ENCODE results near the gene ANKMY1.

ANKMY1 gene

DNA sequence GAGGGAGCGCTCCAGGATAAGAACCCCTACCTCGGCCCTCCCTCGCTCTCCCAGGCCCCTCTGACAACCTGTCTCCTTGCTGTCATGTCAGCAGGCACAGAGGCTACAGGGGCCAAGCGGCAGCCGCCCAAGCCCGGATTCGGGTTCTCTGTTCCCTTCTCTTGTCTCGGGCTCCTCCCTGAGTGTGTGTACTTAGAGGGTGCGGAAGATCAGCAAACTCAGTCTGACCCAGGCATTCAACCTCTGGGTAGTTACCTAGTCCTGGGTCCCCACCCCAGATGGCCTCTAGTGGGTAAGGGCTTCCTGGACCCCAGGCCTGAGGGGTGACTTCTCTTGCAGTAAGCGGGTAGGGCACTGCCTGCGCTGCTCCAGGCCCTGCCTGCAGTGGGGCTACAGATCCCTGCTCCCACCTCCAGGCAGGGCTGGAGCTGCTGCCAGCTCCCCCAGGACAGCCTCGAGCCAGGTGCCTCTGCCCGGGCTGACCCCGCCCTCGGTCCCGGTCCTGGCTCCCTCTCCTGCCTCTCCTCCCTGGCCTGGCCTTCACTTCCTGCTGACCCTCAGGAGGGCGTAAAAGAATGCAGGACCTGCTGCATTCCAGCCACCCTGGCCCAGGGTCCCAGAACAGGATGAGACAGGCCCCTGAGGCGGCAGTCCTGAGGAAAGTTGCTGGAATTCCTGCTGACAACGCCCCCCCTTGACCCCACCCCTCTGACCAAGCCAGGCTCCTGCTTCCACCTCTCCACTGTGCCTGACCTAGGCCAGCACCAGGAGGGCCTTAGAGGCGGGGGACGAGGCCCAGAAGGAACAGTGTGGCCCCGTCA lies 100.4 kb downstream of the ANKMY1 start:
- H3K4me2 ChIP-seq (ENCODE audit: low read length), result no peak overlapping the region
- no peak overlapping the region for H3K9ac ChIP-seq (ENCODE audit: low read length)
- no peak for TF ChIP-seq CTCF (IDR thresholded peaks at IDR 0.05; ENCODE audit: low read depth, low read length)
- TF ChIP-seq EZH2phosphoT487 (IDR thresholded peaks at IDR 0.05; ENCODE audit: low read depth), result no peak
- H4K20me1 ChIP-seq (ENCODE audit: insufficient read depth, low read length), result no peaks in the 10 kb centered on the region
- no peaks in the 10 kb centered on the region for H3K27me3 ChIP-seq (ENCODE audit: low read depth, low read length)
- no peaks in the 10 kb centered on the region for H3K79me2 ChIP-seq (ENCODE audit: low read length)
- no peaks in the 10 kb centered on the region for H3K4me1 ChIP-seq (ENCODE audit: low read length)
- H3K4me3 ChIP-seq (ENCODE audit: low read length), result no peak overlapping the region
- H3K36me3 ChIP-seq (replicated peaks; ENCODE audit: low read depth, low read length), result no peaks in the 10 kb centered on the region
- H3K27ac ChIP-seq (ENCODE audit: low read length), result no peak overlapping the region
- H2AFZ ChIP-seq (ENCODE audit: low read depth, low read length), result no peak overlapping the region
- H3K9me3 ChIP-seq (ENCODE audit: insufficient read depth, low read length), result no peaks in the 10 kb centered on the region

- H3K4me1 ChIP-seq (ENCODE audit: low read length), result no peaks in the 10 kb centered on the region
- no peaks in the 10 kb centered on the region for H3K79me2 ChIP-seq (ENCODE audit: low read length)
- no peak overlapping the region for H3K4me2 ChIP-seq (ENCODE audit: low read length)
- no peaks in the 10 kb centered on the region for H4K20me1 ChIP-seq (ENCODE audit: insufficient read depth, low read length)
- no peaks in the 10 kb centered on the region for H3K9me3 ChIP-seq (ENCODE audit: insufficient read depth, low read length)
- no peak overlapping the region for H3K9ac ChIP-seq (ENCODE audit: low read length)
- no peak for TF ChIP-seq EZH2phosphoT487 (IDR thresholded peaks at IDR 0.05; ENCODE audit: low read depth)
- no peak for TF ChIP-seq CTCF (IDR thresholded peaks at IDR 0.05; ENCODE audit: low read depth, low read length)
- H2AFZ ChIP-seq (ENCODE audit: low read depth, low read length), result no peak overlapping the region
- H3K36me3 ChIP-seq (replicated peaks; ENCODE audit: low read depth, low read length), result no peaks in the 10 kb centered on the region
- H3K27ac ChIP-seq (ENCODE audit: low read length), result no peak overlapping the region
- no peak overlapping the region for H3K4me3 ChIP-seq (ENCODE audit: low read length)
- H3K27me3 ChIP-seq (ENCODE audit: low read depth, low read length), result no peaks in the 10 kb centered on the region
These were observed 101.2 kb downstream of the ANKMY1 start for GRCh38 chr2:240456447-240457222.

- Histone ChIP-seq H3K36me3 (replicated peaks; ENCODE audit: low read depth, low read length) (no peaks in the 10 kb centered on the region), H3K27me3 (ENCODE audit: low read depth, low read length) (no peaks in the 10 kb centered on the region), H3K9me3 (ENCODE audit: insufficient read depth, low read length) (no peaks in the 10 kb centered on the region), H4K20me1 (ENCODE audit: insufficient read depth, low read length) (no peaks in the 10 kb centered on the region), H3K9ac (ENCODE audit: low read length) (no peak overlapping the region), H3K27ac (ENCODE audit: low read length) (no peak overlapping the region), H3K79me2 (ENCODE audit: low read length) (no peaks in the 10 kb centered on the region), H2AFZ (ENCODE audit: low read depth, low read length) (no peak overlapping the region), H3K4me1 (ENCODE audit: low read length) (no peaks in the 10 kb centered on the region), H3K4me2 (ENCODE audit: low read length) (no peak overlapping the region), H3K4me3 (ENCODE audit: low read length) (no peak overlapping the region)
- TF ChIP-seq EZH2phosphoT487 (IDR thresholded peaks at IDR 0.05; ENCODE audit: low read depth) (no peak), CTCF (IDR thresholded peaks at IDR 0.05; ENCODE audit: low read depth, low read length) (no peak)
These were observed 101.9 kb downstream of the ANKMY1 start for GRCh38 chr2:240455647-240456446.

DNA sequence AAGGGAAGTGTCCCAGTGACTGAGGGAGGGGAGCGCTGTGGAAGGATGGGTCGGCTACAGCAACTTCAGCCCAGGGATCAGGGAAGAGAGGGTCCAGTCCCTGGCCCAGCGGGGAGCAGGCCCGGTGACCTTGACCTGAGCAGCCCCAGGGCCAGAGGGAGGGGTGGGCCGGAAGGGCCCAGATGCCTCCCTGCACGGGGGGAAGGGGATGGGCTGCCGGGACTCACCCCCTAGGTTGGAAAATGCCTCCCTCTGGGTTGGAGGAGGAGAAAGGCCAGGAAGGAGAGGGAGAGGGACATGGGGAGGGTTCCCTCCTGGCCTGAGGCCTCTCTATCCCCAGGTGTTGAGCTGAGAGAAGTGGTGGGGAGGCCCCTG lies 102.5 kb downstream of the ANKMY1 start:
- no peak overlapping the region for H3K27ac ChIP-seq (ENCODE audit: low read length)
- no peaks in the 10 kb centered on the region for H3K79me2 ChIP-seq (ENCODE audit: low read length)
- no peaks in the 10 kb centered on the region for H3K27me3 ChIP-seq (ENCODE audit: low read depth, low read length)
- no peak overlapping the region for H3K9ac ChIP-seq (ENCODE audit: low read length)
- H2AFZ ChIP-seq (ENCODE audit: low read depth, low read length), result no peak overlapping the region
- no peaks in the 10 kb centered on the region for H3K4me1 ChIP-seq (ENCODE audit: low read length)
- no peak overlapping the region for H3K4me3 ChIP-seq (ENCODE audit: low read length)
- H4K20me1 ChIP-seq (ENCODE audit: insufficient read depth, low read length), result no peaks in the 10 kb centered on the region
- H3K9me3 ChIP-seq (ENCODE audit: insufficient read depth, low read length), result no peaks in the 10 kb centered on the region
- no peaks in the 10 kb centered on the region for H3K36me3 ChIP-seq (replicated peaks; ENCODE audit: low read depth, low read length)
- no peak for TF ChIP-seq CTCF (IDR thresholded peaks at IDR 0.05; ENCODE audit: low read depth, low read length)
- no peak for TF ChIP-seq EZH2phosphoT487 (IDR thresholded peaks at IDR 0.05; ENCODE audit: low read depth)
- no peak overlapping the region for H3K4me2 ChIP-seq (ENCODE audit: low read length)

Data from OCI-LY3 (cell line).